Right renal cortex interstitium (tissue), 3 donors: Measurements from ENCODE around the gene CIAO2A. TPM values are rescaled to one million over a fixed set of nuclear protein-coding genes. Genes with fewer than 3 reads are reported as not detected.
"Not testable (repeated sequence)": the region's sequence is repeated elsewhere in the genome, so short reads cannot be mapped to it uniquely, and the experiment has no call there.

Source experiments
- DNase-seq, 3 donors: peaks; one replicate each; pipeline ENCODE4 v3.0.0-alpha.2; 2013; ENCODE audit warnings: low read depth in 3 of 3, low spot score in 2 of 3
- polyA plus RNA-seq, 3 donors: library from polyadenylated mRNA; unstranded; fragments of 120-200 nt; gene quantifications; one replicate each; pipeline ENCODE4 v1.2.1, GENCODE V29; 2013; ENCODE audit not compliant: insufficient read length in 3 of 3

CIAO2A gene
- polyA plus RNA-seq, 3 donors: 84.0 to 96.8 (median 92.6) TPM

GRCh38 chr15:64112073-64112772, 18.6 kb upstream of the CIAO2A start:
- DNase-seq: no peak

- DNase-seq: no peak
These were observed 18.0 kb upstream of the CIAO2A start for GRCh38 chr15:64111679-64112050.

- no peak for DNase-seq
These were observed 17.5 kb upstream of the CIAO2A start for GRCh38 chr15:64110950-64111678.

GRCh38 chr15:64110108-64110701, 16.6 kb upstream of the CIAO2A start:
- DNase-seq: not testable (repeated sequence)

GRCh38 chr15:64107337-64107736, 13.7 kb upstream of the CIAO2A start:
- DNase-seq: no peak

GRCh38 chr15:64105113-64105704, 11.6 kb upstream of the CIAO2A start:
- no peak for DNase-seq

GRCh38 chr15:64102497-64102896, 8.9 kb upstream of the CIAO2A start:
- no peak for DNase-seq

- DNase-seq: no peak
These were observed 7.3 kb upstream of the CIAO2A start for GRCh38 chr15:64100958-64101357.

GRCh38 chr15:64099379-64099778, 5.7 kb upstream of the CIAO2A start:
- DNase-seq: no peak

GRCh38 chr15:64096668-64097384, 3.2 kb upstream of the CIAO2A start:
- no peak for DNase-seq

- DNase-seq: peak; percentile 84 to 89 (median 87)
These were observed 2.4 kb upstream of the CIAO2A start, which contains the start of gene SNX1 for GRCh38 chr15:64095795-64096667. SNX1 (plus strand) TSS chr15:64095982; CDS start chr15:64096014, 32 bp downstream.

- no peak for DNase-seq
These were observed 1.8 kb upstream of the CIAO2A start for GRCh38 chr15:64095431-64095794.

- peak in 2 of 3 donors; percentile 54 to 57 for DNase-seq
These were observed 593 bp downstream of the CIAO2A start for GRCh38 chr15:64092864-64093626.

GRCh38 chr15:64092075-64092820, 1.4 kb downstream of the CIAO2A start:
- DNase-seq: no peak

GRCh38 chr15:64090527-64090926, 3.1 kb downstream of the CIAO2A start:
- no peak for DNase-seq

- DNase-seq: no peak
These were observed 3.9 kb downstream of the CIAO2A start for GRCh38 chr15:64089543-64090280.

- DNase-seq: no peak
These were observed 10.9 kb downstream of the CIAO2A start for GRCh38 chr15:64082757-64083156.

- DNase-seq: not testable (repeated sequence)
These were observed 20.1 kb downstream of the CIAO2A start for GRCh38 chr15:64073496-64073895.
